IPS DF 4.7 (cell line): ENCODE results near the gene GTF2H2.
"Not testable (repeated sequence)": the region's sequence is repeated elsewhere in the genome, so short reads cannot be mapped to it uniquely, and the experiment has no call there.

Source experiments
- DNase-seq: peaks from one replicate; pipeline ENCODE4 v3.0.0-alpha.2; 2013; ENCODE audit warnings: low spot score; ENCODE audit errors: extremely low read depth

GTF2H2 gene

GRCh38 chr5:71013575-71013974, 53.9 kb downstream of the GTF2H2 start:
- DNase-seq = no peak

GRCh38 chr5:71011194-71011792, 56.2 kb downstream of the GTF2H2 start:
- DNase-seq = no peak

GRCh38 chr5:71006983-71007382, 60.5 kb downstream of the GTF2H2 start:
- DNase-seq = not testable (repeated sequence)
